HCT116 (cell line): ENCODE data around the gene GID4. TPM values are rescaled to one million over a fixed set of nuclear protein-coding genes. Genes with fewer than 3 reads are reported as not detected.

ENCODE experiments used
- ATAC-seq: fragments of 200-7000 bp; cut with Tn5 transposase; 2 replicates; pipeline ENCODE4 v1.9.1; 2020; ENCODE audit warnings: mild to moderate bottlenecking, moderate library complexity
- BruUV-seq: library from RNA; stranded (reverse); fragments of 400-500 nt; replicated peaks from 2 replicates; lab custom pipeline; 2021; lab: Mats Ljungman, UMichigan
- CTCF ChIA-PET: fragments of 300-600 bp; sonication (Branson Sonifier 250); formaldehyde crosslinking; loops from one replicate; lab custom pipeline; 2021; ENCODE audit warnings: antibody characterized with exemption; lab: Charles Lee
- POLR2A ChIA-PET: fragments of 300-600, 350-600 bp; sonication (Branson Sonifier 250); formaldehyde crosslinking; loops from one replicate; lab custom pipeline; 2021; ENCODE audit warnings: antibody characterized with exemption; lab: Charles Lee
- RAD21 ChIA-PET, 2 experiments: fragments of 300-600 bp; sonication (Branson Sonifier 250); formaldehyde crosslinking; loops; one replicate each; lab custom pipeline; 2023; ENCODE audit warnings: low total read pairs in 2 of 2; ENCODE audit not compliant: uncharacterized antibody in 2 of 2, unreplicated experiment in 2 of 2, low non-redundant PET in 1 of 2; lab: Charles Lee
- DNase-seq: peaks from one replicate; pipeline ENCODE4 v3.0.0-alpha.2; 2010; ENCODE audit warnings: low read depth, low spot score
- H2AFZ ChIP-seq: fragments of 200-600 bp; shearing (Covaris generic), sonication (generic); 2 replicates; pipeline ENCODE4 v1.6.1; 2017; ENCODE audit warnings: low read depth, mixed run types, mixed read lengths, antibody characterized with exemption, low read length; ENCODE audit not compliant: poor library complexity, severe bottlenecking
- H3K27ac ChIP-seq: 2 replicates; pipeline ENCODE4 v1.5.1; 2012; ENCODE audit warnings: low read depth, low read length
- H3K27me3 ChIP-seq: fragments of 200-600 bp; sonication (generic); 2 replicates; pipeline ENCODE4 v1.6.1; 2016; ENCODE audit warnings: mixed run types, low read length, mixed read lengths; ENCODE audit not compliant: insufficient read depth
- H3K36me3 ChIP-seq, 2 experiments: fragments of 200-500 bp in 1 of 2; fragments of 200-600 bp in 1 of 2; sonication (Bioruptor generic) in 1 of 2; sonication (generic) in 1 of 2; 2 replicates each; pipeline versions ENCODE4 v1.5.1 to v1.6.1; 2014 to 2016; ENCODE audit warnings: low read length in 2 of 2, inconsistent platforms in 1 of 2, mixed read lengths in 1 of 2, mixed run types in 1 of 2; ENCODE audit not compliant: insufficient read depth in 2 of 2, control insufficient read depth in 1 of 2
- H3K4me1 ChIP-seq, 2 experiments: fragments of 200-600 bp in 1 of 2; sonication (generic) in 1 of 2; 2 replicates each; pipeline versions ENCODE4 v1.5.1 to v1.6.1; 2012 to 2017; ENCODE audit warnings: low read length in 2 of 2, inconsistent platforms in 1 of 2, mild to moderate bottlenecking in 1 of 2, mixed read lengths in 1 of 2, mixed run types in 1 of 2, moderate library complexity in 1 of 2; ENCODE audit not compliant: insufficient read depth in 2 of 2, control insufficient read depth in 1 of 2
- H3K4me2 ChIP-seq: fragments of 200-600 bp; sonication (generic); 2 replicates; pipeline ENCODE4 v1.6.1; 2017; ENCODE audit warnings: mixed run types, low read length, mixed read lengths
- H3K4me3 ChIP-seq, 2 experiments: fragments of 200-600 bp in 1 of 2; sonication (generic) in 1 of 2; replicated peaks in 1 of 2; 2 replicates each; pipeline ENCODE4 v1.5.1; 2011 to 2016; ENCODE audit warnings: low read length in 2 of 2, control low read depth in 1 of 2, low read depth in 1 of 2, mild to moderate bottlenecking in 1 of 2, mixed read lengths in 1 of 2, mixed run types in 1 of 2
- H3K79me2 ChIP-seq: fragments of 200-600 bp; sonication (generic); 2 replicates; pipeline ENCODE4 v1.6.1; 2017; ENCODE audit warnings: mild to moderate bottlenecking, mixed run types, low read length, moderate library complexity, mixed read lengths; ENCODE audit not compliant: insufficient read depth
- H3K9ac ChIP-seq: fragments of 200-600 bp; sonication (generic); 2 replicates; pipeline ENCODE4 v1.6.1; 2016; ENCODE audit warnings: low read length, mixed read lengths
- H3K9me2 ChIP-seq: fragments of 200-600 bp; sonication (generic), shearing (Covaris generic); 2 replicates; pipeline ENCODE4 v1.6.1; 2017; ENCODE audit warnings: mixed run types, mild to moderate bottlenecking, moderate library complexity; ENCODE audit not compliant: insufficient read depth
- H3K9me3 ChIP-seq, 2 experiments: fragments of 200-500 bp in 1 of 2; fragments of 200-600 bp in 1 of 2; sonication (Bioruptor generic) in 1 of 2; sonication (generic) in 1 of 2; 2 replicates each; pipeline ENCODE4 v1.6.1; 2014 to 2017; ENCODE audit warnings: low read length in 2 of 2, mixed read lengths in 2 of 2, inconsistent platforms in 1 of 2, low read depth in 1 of 2, mild to moderate bottlenecking in 1 of 2, mixed run types in 1 of 2, moderate library complexity in 1 of 2; ENCODE audit not compliant: control insufficient read depth in 1 of 2, insufficient read depth in 1 of 2
- H4K20me1 ChIP-seq: fragments of 200-600 bp; sonication (generic), shearing (Covaris generic); 2 replicates; pipeline ENCODE4 v1.6.1; 2017; ENCODE audit warnings: mixed run types, mild to moderate bottlenecking, moderate library complexity; ENCODE audit not compliant: insufficient read depth
- EGR1 ChIP-seq: IDR thresholded peaks from 2 replicates; pipeline ENCODE4 v1.6.1; 2012; ENCODE audit warnings: low read depth
- ELF1 ChIP-seq: IDR thresholded peaks from 2 replicates; pipeline ENCODE4 v1.6.1; 2012; ENCODE audit warnings: low read depth, borderline replicate concordance
- EZH2 ChIP-seq: fragments of 200-600 bp; sonication (generic); IDR thresholded peaks from 2 replicates; pipeline ENCODE4 v1.6.1; 2017; ENCODE audit warnings: antibody characterized with exemption, mixed run types
- EZH2phosphoT487 ChIP-seq: fragments of 200-600 bp; IDR thresholded peaks from 2 replicates; pipeline ENCODE4 v1.6.1; 2018; ENCODE audit warnings: antibody characterized with exemption, borderline replicate concordance
- FOSL1 ChIP-seq: IDR thresholded peaks from 2 replicates; pipeline ENCODE4 v1.6.1; 2012; ENCODE audit warnings: low read depth
- JUND ChIP-seq: IDR thresholded peaks from 2 replicates; pipeline ENCODE4 v1.6.1; 2012
- MAX ChIP-seq: IDR thresholded peaks from 2 replicates; pipeline ENCODE4 v1.6.1; 2012
- POLR2A ChIP-seq: IDR thresholded peaks from 2 replicates; pipeline ENCODE4 v1.7.0; 2011; ENCODE audit warnings: borderline replicate concordance; ENCODE audit not compliant: insufficient read depth, insufficient read length; ENCODE audit errors: extremely low read depth
- RAD21 ChIP-seq: IDR thresholded peaks from 2 replicates; pipeline ENCODE4 v1.6.1; 2012; ENCODE audit warnings: low read depth, mild to moderate bottlenecking
- REST ChIP-seq: IDR thresholded peaks from 2 replicates; pipeline ENCODE4 v1.6.1; 2012; ENCODE audit warnings: low read depth
- SIN3A ChIP-seq: IDR thresholded peaks from 2 replicates; pipeline ENCODE4 v1.6.1; 2012; ENCODE audit warnings: low read depth
- SRF ChIP-seq: IDR thresholded peaks from 2 replicates; pipeline ENCODE4 v1.6.1; 2012; ENCODE audit warnings: low read depth
- TCF7L2 ChIP-seq: IDR thresholded peaks from 2 replicates; pipeline ENCODE4 v1.7.0; 2011; ENCODE audit warnings: borderline replicate concordance, inconsistent platforms; ENCODE audit not compliant: insufficient read depth, insufficient read length; ENCODE audit errors: extremely low read depth
- YY1 ChIP-seq: IDR thresholded peaks from 2 replicates; pipeline ENCODE4 v1.6.1; 2011; ENCODE audit warnings: low read length, low read depth, moderate library complexity, mild to moderate bottlenecking; ENCODE audit not compliant: insufficient replicate concordance; ENCODE audit errors: extremely low read depth
- ZBTB33 ChIP-seq: IDR thresholded peaks from 2 replicates; pipeline ENCODE4 v1.6.1; 2011; ENCODE audit warnings: mild to moderate bottlenecking, low read length, moderate library complexity; ENCODE audit not compliant: insufficient replicate concordance; ENCODE audit errors: extremely low read depth
- ZFX ChIP-seq: fragments of 450-650 bp; IDR thresholded peaks from 2 replicates; pipeline ENCODE4 v1.6.1; 2017
- ZNF274 ChIP-seq: fragments of 200-500 bp; sonication (Bioruptor generic); IDR thresholded peaks from 2 replicates; pipeline ENCODE4 v1.6.1; 2014; ENCODE audit warnings: mild to moderate bottlenecking, low read depth, low read length, inconsistent platforms
- intact Hi-C: fragments of 100-400 bp; cut with micrococcal nuclease; formaldehyde crosslinking; loops from 2 replicates; pipeline ENCODE4 v1.10.0; 2022
- total RNA-seq: library from RNA; stranded (reverse); gene quantifications from one replicate; pipeline ENCODE4 v1.2.1, GENCODE V29; 2021; ENCODE audit not compliant: unreplicated experiment

Gene GID4
- total RNA-seq, 1 experiment from 2014 or later, result 10.8 TPM

DNA sequence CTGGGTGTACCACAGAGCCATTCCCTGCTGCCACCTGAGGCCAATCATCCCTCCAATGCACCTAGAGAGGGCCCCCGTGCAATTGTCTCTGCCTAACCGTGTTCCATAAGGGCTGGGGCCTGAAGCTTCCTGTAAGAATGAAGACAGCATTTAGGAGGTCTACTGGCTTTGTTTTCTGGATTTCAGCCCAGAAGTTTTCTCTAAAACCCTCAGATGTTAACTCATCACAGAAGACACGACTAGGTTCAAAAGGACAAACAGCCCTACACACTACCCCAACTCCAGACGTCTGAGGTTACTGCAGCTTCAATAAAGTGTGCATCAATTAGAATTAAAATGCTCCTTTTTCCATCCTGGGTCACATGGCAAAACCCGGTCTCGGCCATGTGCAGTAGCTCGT, 37.7 kb downstream of the GID4 start:
- RAD21 ChIA-PET, result interaction anchor here in 1 of 2 experiments (0.6 kb wide), 1 partner anchor 215 kb away, joined by 4 read pairs; no protein-coding TSS in a partner anchor
- POLR2A ChIA-PET, result no interaction called here
- H3K4me3 ChIP-seq, result no peak overlapping the region

More for the DNA sequence above, 37.7 kb downstream of the GID4 start:
- Histone ChIP-seq H3K4me1 (0 out of 4 replicates have a peak, but pooled peaks cover 0 to 3% of the 10 kb centered on the region in 2 experiments), H4K20me1 (no peaks in the 10 kb centered on the region), H3K9me3 (no peaks in the 10 kb centered on the region), H2AFZ (no peak overlapping the region), H3K9me2 (no peaks in the 10 kb centered on the region), H3K9ac (no peak overlapping the region), H3K27me3 (no peaks in the 10 kb centered on the region), H3K4me2 (no peak overlapping the region), H3K79me2 (no peaks in the 10 kb centered on the region), H3K27ac (no peak overlapping the region), H3K36me3 (no peaks in the 10 kb centered on the region)
- BruUV-seq, result no TSS peak
- DNase-seq (no peak), ATAC-seq (no peak)
- TF ChIP-seq POLR2A, result no peak
- TF ChIP-seq SIN3A, result no peak
- no peak for TF ChIP-seq SRF
- no peak for TF ChIP-seq RAD21
- no peak for TF ChIP-seq TCF7L2
- no peak for TF ChIP-seq EZH2phosphoT487
- no peak for TF ChIP-seq MAX
- no peak for TF ChIP-seq FOSL1
- no peak for TF ChIP-seq EGR1
- TF ChIP-seq REST, result no peak
- TF ChIP-seq JUND, result no peak
- TF ChIP-seq ZNF274, result no peak
- no peak for TF ChIP-seq YY1
- TF ChIP-seq ZBTB33, result no peak
- no peak for TF ChIP-seq ZFX
- TF ChIP-seq ELF1, result no peak
- no peak for TF ChIP-seq EZH2
- CTCF ChIA-PET, result no interaction called here
- intact Hi-C loops, result no loop called here
